HEK293 (cell line): Measurements from ENCODE around the gene SCD.

Experiments used
- CTCF ChIA-PET: fragments of 350-600 bp; formaldehyde crosslinking; extraction: SDS; loops from one replicate; lab custom pipeline; 2021; ENCODE audit warnings: antibody characterized with exemption; lab: Yijun Ruan, JAX
- POLR2A ChIA-PET: fragments of 300-600 bp; formaldehyde crosslinking; extraction: SDS; loops from one replicate; lab custom pipeline; 2020; ENCODE audit warnings: antibody characterized with exemption, inconsistent platforms; lab: Yijun Ruan, JAX
- H3K27ac ChIP-seq: fragments of 200-500 bp; sonication (Bioruptor generic); 2 replicates; pipeline ENCODE4 v1.5.1; 2014; ENCODE audit warnings: low read depth, low read length, control low read depth, inconsistent platforms; ENCODE audit errors: extremely low read depth
- H3K36me3 ChIP-seq, 2 experiments: fragments of 200-500 bp in 1 of 2; sonication (Bioruptor generic) in 1 of 2; 1 replicate in 1 of 2; 2 replicates in 1 of 2; pipeline ENCODE4 v1.5.1; 2014 to 2017; ENCODE audit warnings: inconsistent platforms in 2 of 2, low read length in 2 of 2; ENCODE audit not compliant: control insufficient read depth in 2 of 2, insufficient read depth in 1 of 2
- H3K4me1 ChIP-seq: fragments of 200-500 bp; sonication (Bioruptor generic); 2 replicates; pipeline ENCODE4 v1.5.1; 2014; ENCODE audit warnings: mild to moderate bottlenecking, low read length, inconsistent platforms; ENCODE audit not compliant: control insufficient read depth, insufficient read depth
- H3K4me3 ChIP-seq: 2 replicates; pipeline ENCODE4 v1.5.1; 2011; ENCODE audit warnings: low read depth, mild to moderate bottlenecking, control low read depth, low read length, moderate library complexity
- H3K9me3 ChIP-seq: fragments of 200-500 bp; sonication (Bioruptor generic); 2 replicates; pipeline ENCODE4 v1.5.1; 2014; ENCODE audit warnings: low read depth, low read length, inconsistent platforms; ENCODE audit not compliant: control insufficient read depth, insufficient read depth
- EGR2 ChIP-seq: fragments of 450-650 bp; formaldehyde crosslinking; IDR thresholded peaks from 2 replicates; pipeline ENCODE4 v1.5.1; 2016; ENCODE audit warnings: low read depth, missing biosample characterization, missing genetic modification characterization
- GLIS1 ChIP-seq: fragments of 450-650 bp; formaldehyde crosslinking; IDR thresholded peaks from 2 replicates; pipeline ENCODE4 v1.5.1; 2016; ENCODE audit warnings: missing biosample characterization, missing genetic modification characterization
- GLIS2 ChIP-seq: fragments of 450-650 bp; formaldehyde crosslinking; IDR thresholded peaks from 2 replicates; pipeline ENCODE4 v1.5.1; 2016; ENCODE audit warnings: missing biosample characterization, missing genetic modification characterization
- INSM2 ChIP-seq: fragments of 450-650 bp; formaldehyde crosslinking; IDR thresholded peaks from 2 replicates; pipeline ENCODE4 v1.5.1; 2016; ENCODE audit warnings: missing biosample characterization, missing genetic modification characterization
- KLF10 ChIP-seq: fragments of 450-650 bp; IDR thresholded peaks from 2 replicates; pipeline ENCODE4 v1.5.1; 2018; ENCODE audit warnings: missing biosample characterization, mild to moderate bottlenecking, missing genetic modification characterization
- KLF16 ChIP-seq: fragments of 450-650 bp; formaldehyde crosslinking; IDR thresholded peaks from 2 replicates; pipeline ENCODE4 v1.5.1; 2017; ENCODE audit warnings: missing biosample characterization, missing genetic modification characterization
- KLF9 ChIP-seq: fragments of 450-650 bp; formaldehyde crosslinking; IDR thresholded peaks from 2 replicates; pipeline ENCODE4 v1.5.1; 2016; ENCODE audit warnings: missing biosample characterization, missing genetic modification characterization, low read depth
- MZF1 ChIP-seq: fragments of 450-650 bp; formaldehyde crosslinking; IDR thresholded peaks from 2 replicates; pipeline ENCODE4 v1.5.1; 2017; ENCODE audit warnings: missing biosample characterization, missing genetic modification characterization, borderline replicate concordance
- ZBTB11 ChIP-seq: fragments of 450-650 bp; formaldehyde crosslinking; conservative IDR thresholded peaks from 2 replicates; pipeline ENCODE4 v1.5.1; 2016; ENCODE audit warnings: low read depth, missing biosample characterization, missing genetic modification characterization
- ZBTB20 ChIP-seq: fragments of 450-650 bp; formaldehyde crosslinking; IDR thresholded peaks from 2 replicates; pipeline ENCODE4 v1.5.1; 2016; ENCODE audit warnings: missing biosample characterization, missing genetic modification characterization
- ZBTB26 ChIP-seq: fragments of 450-650 bp; formaldehyde crosslinking; optimal IDR thresholded peaks from 2 replicates; pipeline ENCODE3; 2016; ENCODE audit warnings: missing biosample characterization, mild to moderate bottlenecking, missing genetic modification characterization
- ZBTB49 ChIP-seq: fragments of 450-650 bp; formaldehyde crosslinking; IDR thresholded peaks from 2 replicates; pipeline ENCODE4 v1.5.1; 2016; ENCODE audit warnings: missing biosample characterization, missing genetic modification characterization, low read depth
- ZFHX2 ChIP-seq: fragments of 450-650 bp; formaldehyde crosslinking; conservative IDR thresholded peaks from 2 replicates; pipeline ENCODE4 v1.5.1; 2016; ENCODE audit warnings: missing biosample characterization, missing genetic modification characterization
- ZNF169 ChIP-seq: fragments of 450-650 bp; formaldehyde crosslinking; IDR thresholded peaks from 2 replicates; pipeline ENCODE4 v1.5.1; 2016; ENCODE audit warnings: missing biosample characterization, missing genetic modification characterization
- ZNF202 ChIP-seq: fragments of 450-650 bp; formaldehyde crosslinking; IDR thresholded peaks from 2 replicates; pipeline ENCODE4 v1.5.1; 2016; ENCODE audit warnings: missing biosample characterization, missing genetic modification characterization, borderline replicate concordance
- ZNF280C ChIP-seq: fragments of 450-650 bp; formaldehyde crosslinking; IDR thresholded peaks from 2 replicates; pipeline ENCODE4 v1.5.1; 2016; ENCODE audit warnings: missing biosample characterization, missing genetic modification characterization
- ZNF292 ChIP-seq: fragments of 450-650 bp; formaldehyde crosslinking; IDR thresholded peaks from 2 replicates; pipeline ENCODE4 v1.5.1; 2016; ENCODE audit warnings: low read depth, missing biosample characterization, missing genetic modification characterization, borderline replicate concordance
- ZNF311 ChIP-seq: fragments of 450-650 bp; formaldehyde crosslinking; IDR thresholded peaks from 2 replicates; pipeline ENCODE4 v1.5.1; 2017; ENCODE audit warnings: missing biosample characterization, missing genetic modification characterization, borderline replicate concordance
- ZNF529 ChIP-seq: fragments of 450-650 bp; formaldehyde crosslinking; IDR thresholded peaks from 2 replicates; pipeline ENCODE4 v1.5.1; 2017; ENCODE audit warnings: missing genetic modification characterization, missing biosample characterization; ENCODE audit not compliant: insufficient replicate concordance
- ZNF639 ChIP-seq: fragments of 450-650 bp; formaldehyde crosslinking; IDR thresholded peaks from 2 replicates; pipeline ENCODE4 v1.5.1; 2016; ENCODE audit warnings: missing biosample characterization, missing genetic modification characterization
- ZNF777 ChIP-seq: fragments of 450-650 bp; formaldehyde crosslinking; IDR thresholded peaks from 2 replicates; pipeline ENCODE4 v1.5.1; 2017; ENCODE audit warnings: missing biosample characterization, missing genetic modification characterization, borderline replicate concordance
- ZNF791 ChIP-seq: fragments of 450-650 bp; formaldehyde crosslinking; IDR thresholded peaks from 2 replicates; pipeline ENCODE4 v1.5.1; 2016; ENCODE audit warnings: missing biosample characterization, missing genetic modification characterization
- ZSCAN16 ChIP-seq: fragments of 450-650 bp; formaldehyde crosslinking; IDR thresholded peaks from 2 replicates; pipeline ENCODE4 v1.5.1; 2016; ENCODE audit warnings: missing biosample characterization, missing genetic modification characterization
- ZSCAN4 ChIP-seq: fragments of 450-650 bp; formaldehyde crosslinking; IDR thresholded peaks from 2 replicates; pipeline ENCODE4 v1.5.1; 2017; ENCODE audit warnings: missing biosample characterization, missing genetic modification characterization

The SCD gene

GRCh38 chr10:100346351-100346764, 675 bp upstream of the SCD start:
- POLR2A ChIA-PET = interaction anchor here (0.6 to 4.5 kb wide), 19 partner anchors 13 to 1064 kb away, joined by 3 to 71 read pairs (median 7); partner anchors contain the start of genes BLOC1S2, ENTPD7 and PKD2L1
- CTCF ChIA-PET = interaction anchor here (0.6 to 20.2 kb wide), 6 partner anchors 24 to 351 kb away, joined by 3 to 342 read pairs (median 4); partner anchors contain the start of gene SEC31B
- H3K4me1 ChIP-seq = peaks cover 21% of the 10 kb centered on the region
- peak; percentile 96 for TF ChIP-seq KLF9 (tag by site-specific recombination)
- peak; percentile 77 for TF ChIP-seq EGR2 (tag by site-specific recombination)
- no peak for TF ChIP-seq ZNF202 (tag by site-specific recombination)
- no peak for TF ChIP-seq ZNF791 (tag by site-specific recombination)
- no peak for TF ChIP-seq ZNF292 (tag by site-specific recombination)
- no peak for TF ChIP-seq INSM2 (tag by site-specific recombination)
- TF ChIP-seq GLIS1 (tag by site-specific recombination) = peak; percentile 79
- TF ChIP-seq ZNF280C (tag by site-specific recombination) = no peak
- TF ChIP-seq ZSCAN4 = peak; percentile 52
- peak; percentile 53; the same call in 1 of the 2 replicates for TF ChIP-seq ZBTB11 (tag by site-specific recombination)
- peak; percentile 86 for TF ChIP-seq ZFHX2
- 0 out of 2 replicates have a peak, but pooled peaks have one; percentile 62 for TF ChIP-seq ZNF777
- TF ChIP-seq ZNF169 (tag by site-specific recombination) = no peak
- peak; percentile 26; the same call in 1 of the 2 replicates for TF ChIP-seq KLF10 (tag by site-specific recombination)
- TF ChIP-seq GLIS2 (tag by site-specific recombination) = peak; percentile 83
- no peak for TF ChIP-seq ZBTB49 (tag by site-specific recombination)
- no peak for TF ChIP-seq MZF1 (tag by site-specific recombination)
- TF ChIP-seq ZNF311 (tag by site-specific recombination) = no peak
- peak; percentile 85 for TF ChIP-seq ZBTB20 (tag by site-specific recombination)
- peak; percentile 91 for TF ChIP-seq ZBTB26
- no peak for TF ChIP-seq ZSCAN16 (tag by site-specific recombination)
- TF ChIP-seq ZNF529 = no peak
- peak; percentile 71; the same call in 1 of the 2 replicates for TF ChIP-seq KLF16 (tag by site-specific recombination)
- TF ChIP-seq ZNF639 (tag by site-specific recombination) = no peak

More at GRCh38 chr10:100346351-100346764, 675 bp upstream of the SCD start:
- H3K9me3 ChIP-seq = no peaks in the 10 kb centered on the region
- H3K4me3 ChIP-seq = peak overlapping the region; percentile 77
- peaks cover 5 to 31% of the 10 kb centered on the region in 2 experiments; a peak in 2 of 3 replicates for H3K36me3 ChIP-seq
- H3K27ac ChIP-seq = peak overlapping the region; percentile 99
